HepG2 (cell line): ENCODE measurements around the gene CFH. TPM values are rescaled to one million over a fixed set of nuclear protein-coding genes. Genes with fewer than 3 reads are reported as not detected.

Experiments
- ATAC-seq: fragments of 200-7000 bp; cut with Tn5 transposase; 3 replicates; pipeline ENCODE4 v1.9.1; 2020; ENCODE audit warnings: mild to moderate bottlenecking, moderate library complexity
- Bru-seq: library from RNA; stranded (reverse); fragments of 400-500 nt; gene quantifications from one replicate; lab custom pipeline; 2021; lab: Mats Ljungman, UMichigan
- BruChase-seq, 2 experiments: library from RNA; stranded (reverse); fragments of 400-500 nt; gene quantifications; one replicate each; lab custom pipeline; 2021; lab: Mats Ljungman, UMichigan
- BruUV-seq: library from RNA; stranded (reverse); fragments of 400-500 nt; replicated peaks from 2 replicates; lab custom pipeline; 2021; lab: Mats Ljungman, UMichigan
- CTCF ChIA-PET: fragments of 300-600 bp; formaldehyde crosslinking; extraction: SDS; loops from one replicate; lab custom pipeline; 2021; ENCODE audit warnings: low total read pairs, inconsistent platforms, low intra/inter-chr PET ratio; lab: Yijun Ruan, JAX
- POLR2A ChIA-PET: fragments of 350-600 bp; sonication (Branson Sonifier 250); formaldehyde crosslinking; loops from one replicate; lab custom pipeline; 2020; ENCODE audit warnings: antibody characterized with exemption, inconsistent platforms; lab: Yijun Ruan, JAX
- DNase-seq: peaks from one replicate; pipeline ENCODE4 v3.0.0-alpha.2; 2015; ENCODE audit warnings: low spot score
- FAIRE-seq: peaks from 3 replicates; lab custom pipeline; 2011; peaks lifted over from hg19 to GRCh38; lab: Jason Lieb, UNC
- H2AFZ ChIP-seq: one replicate; pipeline ENCODE4 v1.6.1; 2011; ENCODE audit warnings: low read length, inconsistent platforms
- H3K27ac ChIP-seq: fragments of 300-600 bp; 3 replicates; pipeline ENCODE4 v1.8.0; 2011; ENCODE audit warnings: mixed run types, mild to moderate bottlenecking, mixed read lengths, low read length, inconsistent platforms; ENCODE audit not compliant: insufficient read depth; ENCODE audit errors: extremely low read length
- H3K27me3 ChIP-seq, 2 experiments: fragments of 200-600 bp in 1 of 2; 2 replicates in 1 of 2; 3 replicates in 1 of 2; pipeline versions ENCODE4 v1.6.0 to v1.8.0; 2011; ENCODE audit warnings: low read length in 2 of 2, mild to moderate bottlenecking in 2 of 2, moderate library complexity in 2 of 2, inconsistent platforms in 1 of 2; ENCODE audit not compliant: insufficient read depth in 2 of 2, control insufficient read depth in 1 of 2
- H3K36me3 ChIP-seq, 2 experiments: fragments of 200-600 bp in 1 of 2; replicated peaks in 1 of 2; 2 replicates in 1 of 2; 3 replicates in 1 of 2; pipeline versions ENCODE4 v1.5.1 to v1.8.0; 2011; ENCODE audit warnings: low read length in 2 of 2, inconsistent platforms in 1 of 2; ENCODE audit not compliant: insufficient read depth in 2 of 2, control insufficient read depth in 1 of 2
- H3K4me1 ChIP-seq: 2 replicates; pipeline ENCODE4 v1.5.1; 2012; ENCODE audit warnings: low read length, inconsistent platforms; ENCODE audit not compliant: insufficient read depth
- H3K4me2 ChIP-seq: 2 replicates; pipeline ENCODE4 v1.6.0; 2011; ENCODE audit warnings: low read depth, low read length, inconsistent platforms
- H3K4me3 ChIP-seq, 3 experiments: fragments of 200-600 bp in 1 of 3; sonication (generic), shearing (Covaris generic) in 1 of 3; replicated peaks in 1 of 3; 2 replicates each; pipeline ENCODE4 v1.5.1; 2011 to 2016; ENCODE audit warnings: low read length in 3 of 3, inconsistent platforms in 2 of 3, low read depth in 2 of 3, mild to moderate bottlenecking in 2 of 3, control low read depth in 1 of 3, mixed read lengths in 1 of 3; ENCODE audit not compliant: insufficient read depth in 1 of 3
- H3K79me2 ChIP-seq: one replicate; pipeline ENCODE4 v1.6.1; 2011; ENCODE audit warnings: low read length, inconsistent platforms; ENCODE audit not compliant: insufficient read depth
- H3K9ac ChIP-seq: 2 replicates; pipeline ENCODE4 v1.6.0; 2011; ENCODE audit warnings: mild to moderate bottlenecking, low read depth, low read length, inconsistent platforms; ENCODE audit not compliant: insufficient read depth
- H3K9me3 ChIP-seq: 2 replicates; pipeline ENCODE4 v1.5.1; 2012; ENCODE audit warnings: mild to moderate bottlenecking, low read length
- H4K20me1 ChIP-seq: 2 replicates; pipeline ENCODE4 v1.6.0; 2011; ENCODE audit warnings: inconsistent platforms, mild to moderate bottlenecking, low read length, moderate library complexity; ENCODE audit not compliant: insufficient read depth
- BATF2 ChIP-seq: sonication (generic); formaldehyde crosslinking; IDR thresholded peaks from 2 replicates; pipeline ENCODE4 v1.8.0; 2022; ENCODE audit warnings: mild to moderate bottlenecking, missing genetic modification reagents, moderate library complexity
- BRCA1 ChIP-seq: sonication (generic); formaldehyde crosslinking; IDR thresholded peaks from 2 replicates; pipeline ENCODE4 v1.4.0; 2020; ENCODE audit warnings: missing genetic modification reagents
- EHMT2 ChIP-seq: fragments of 200-600 bp; sonication (generic); IDR thresholded peaks from 2 replicates; pipeline ENCODE4 v1.7.0; 2017; ENCODE audit warnings: antibody characterized with exemption, low read depth, low read length, borderline replicate concordance
- MAX ChIP-seq: IDR thresholded peaks from 2 replicates; pipeline ENCODE4 v1.6.1; 2012; ENCODE audit warnings: inconsistent platforms
- RFX3 ChIP-seq: IDR thresholded peaks from 2 replicates; pipeline ENCODE4 v1.6.1; 2016; ENCODE audit warnings: missing biosample characterization, missing genetic modification reagents
- SMAD1 ChIP-seq: sonication (generic); formaldehyde crosslinking; IDR thresholded peaks from 2 replicates; pipeline ENCODE4 v1.4.0; 2020; ENCODE audit warnings: missing genetic modification reagents, low read depth, mild to moderate bottlenecking, borderline replicate concordance
- ZNF12 ChIP-seq: sonication (generic); formaldehyde crosslinking; IDR thresholded peaks from 2 replicates; pipeline ENCODE4 v1.5.0; 2020; ENCODE audit warnings: missing genetic modification reagents
- ZNF451 ChIP-seq: sonication (generic); formaldehyde crosslinking; IDR thresholded peaks from 2 replicates; pipeline ENCODE4 v1.5.0; 2020; ENCODE audit warnings: mild to moderate bottlenecking, missing genetic modification reagents
- ZNF563 ChIP-seq: sonication (generic); formaldehyde crosslinking; IDR thresholded peaks from 2 replicates; pipeline ENCODE4 v1.8.0; 2022; ENCODE audit warnings: mild to moderate bottlenecking, moderate library complexity, missing genetic modification reagents
- WGBS: methylation state at CpG from one replicate; pipeline ENCODE4 v1.1.6; 2017; ENCODE audit warnings: low lambda C conversion rate; 5-methylcytosine and 5-hydroxymethylcytosine counted together
- in situ Hi-C: cut with HindIII; loops from 2 replicates; pipeline ENCODE4 v1.10.0; 2017; ENCODE audit warnings: low pct_unique_long_range_greater_than_20kb; ENCODE audit not compliant: extremely low pct_ligation_motif_present
- intact Hi-C: fragments of 100-400 bp; cut with micrococcal nuclease; formaldehyde crosslinking; loops from one replicate; pipeline ENCODE4 v1.10.0; 2022; ENCODE audit not compliant: unreplicated experiment
- long read RNA-seq, 2 experiments: library from RNA in 1 of 2; library from polyadenylated mRNA in 1 of 2; stranded (forward) in 1 of 2; unstranded in 1 of 2; transcript quantifications; one replicate each; pipeline ENCODE4 v2.0.0, GENCODE V29; 2019 to 2022
- polyA minus RNA-seq, 3 experiments: library from RNA; depleted of rRNA, polyadenylated mRNA; stranded (reverse); fragments of >200 nt; gene quantifications; 2 replicates each; pipeline ENCODE4 v1.2.3, GENCODE V29; 2011; ENCODE audit warnings: low replicate concordance in 1 of 3
- polyA plus RNA-seq, 8 experiments: library from polyadenylated mRNA; depleted of rRNA in 3 of 8; stranded (reverse) in 7 of 8; unstranded in 1 of 8; fragments of >200 nt; fragmentation: Illumina TruSeq in 4 of 8; extraction: Trizol in 4 of 8; gene quantifications; 2 replicates each; pipeline versions ENCODE4 v1.2.1 to v1.2.3, GENCODE V29; 2011 to 2016; ENCODE audit warnings: low read depth in 4 of 8, missing spikeins in 1 of 8, mixed read lengths in 1 of 8; ENCODE audit not compliant: insufficient read depth in 1 of 8
- total RNA-seq, 5 experiments: library from RNA; depleted of rRNA; stranded (reverse); fragments of >200 nt; fragmentation: Illumina TruSeq; extraction: Trizol; gene quantifications; 2 replicates each; pipeline ENCODE4 v1.2.3, GENCODE V29; 2016; ENCODE audit warnings: low read depth in 1 of 5
- TF ChIP-seq, protein P1 (sequence below): sonication (generic); formaldehyde crosslinking; IDR thresholded peaks from 2 replicates; pipeline ENCODE4 v1.4.0; 2020; ENCODE audit warnings: missing genetic modification reagents

The CFH gene
- total RNA-seq (2016; rRNA removed; fragmentation: Illumina TruSeq; extraction: Trizol): not detected in 2 replicates
- total RNA-seq (2016; cell fraction: cytosol; rRNA removed; fragmentation: Illumina TruSeq; extraction: Trizol; ENCODE audit: low read depth): not detected in 2 replicates
- total RNA-seq (2016; cell fraction: insoluble cytoplasmic fraction; rRNA removed; fragmentation: Illumina TruSeq; extraction: Trizol): not detected in 2 replicates
- total RNA-seq (2016; cell fraction: membrane; rRNA removed; fragmentation: Illumina TruSeq; extraction: Trizol): not detected in 2 replicates
- not detected in 2 replicates for total RNA-seq (2016; cell fraction: nucleus; rRNA removed; fragmentation: Illumina TruSeq; extraction: Trizol)
- 0.03 TPM in 1 of 2 replicates, not detected in the other for polyA plus RNA-seq (2011; rRNA removed)
- polyA plus RNA-seq (2011; cell fraction: cytosol; rRNA removed): not detected in 2 replicates
- not detected in 2 replicates for polyA plus RNA-seq (2011; cell fraction: nucleus; rRNA removed)
- not detected in 2 replicates for polyA plus RNA-seq (2012)
- polyA plus RNA-seq (2016; cell fraction: cytosol; fragmentation: Illumina TruSeq; extraction: Trizol; ENCODE audit: low read depth): not detected in 2 replicates
- not detected in 2 replicates for polyA plus RNA-seq (2016; cell fraction: insoluble cytoplasmic fraction; fragmentation: Illumina TruSeq; extraction: Trizol; ENCODE audit: low read depth)
- not detected in 2 replicates for polyA plus RNA-seq (2016; cell fraction: membrane; fragmentation: Illumina TruSeq; extraction: Trizol; ENCODE audit: low read depth)
- not detected in 2 replicates for polyA plus RNA-seq (2016; cell fraction: nucleus; fragmentation: Illumina TruSeq; extraction: Trizol; ENCODE audit: insufficient read depth, low read depth)
- 0.18 and 46.8 TPM in 2 replicates for polyA minus RNA-seq (2011; rRNA and poly(A)+ RNA removed; ENCODE audit: low replicate concordance)
- 0.35 and 0.40 TPM in 2 replicates for polyA minus RNA-seq (2011; cell fraction: cytosol; rRNA and poly(A)+ RNA removed)
- 0.39 and 0.50 TPM in 2 replicates for polyA minus RNA-seq (2011; cell fraction: nucleus; rRNA and poly(A)+ RNA removed)
- not detected for Bru-seq, nascent RNA
- not detected for BruChase-seq, experiment 1, labeled RNA remaining after a 6-hour chase
- not detected for BruChase-seq, experiment 2, labeled RNA remaining after a 2-hour chase
- long read RNA-seq, experiment 1: 0 reads
- long read RNA-seq, experiment 2: 0 reads

- BruUV-seq: no TSS peak
- no peak within 1 kb of the TSS for H2AFZ ChIP-seq
- H3K36me3 ChIP-seq: no peaks in the 10 kb centered on the region
- H4K20me1 ChIP-seq: no peaks in the 10 kb centered on the region
- DNase-seq: no peak
- intact Hi-C loops (no loop called here), in situ Hi-C loops (loop anchor here (10.0 kb wide), 1 partner anchor 307 kb away; no protein-coding TSS in a partner anchor)
- CTCF ChIA-PET: no interaction called here
- no peak for FAIRE-seq
- no peaks in the 10 kb centered on the region for H3K79me2 ChIP-seq
- no peak within 1 kb of the TSS for H3K4me2 ChIP-seq
- H3K9ac ChIP-seq: no peak within 1 kb of the TSS
- H3K27me3 ChIP-seq: no peaks in the 10 kb centered on the region
- no peak within 1 kb of the TSS for H3K4me3 ChIP-seq
- ATAC-seq: no peak
- H3K4me1 ChIP-seq: no peaks in the 10 kb centered on the region
- 5% methylated on average over 5 of the region's 5 CpGs for WGBS
- H3K27ac ChIP-seq: no peak within 1 kb of the TSS
- no peaks in the 10 kb centered on the region for H3K9me3 ChIP-seq
- TF ChIP-seq ZNF563 (CRISPR knock-in tag) (no peak), ZNF451 (CRISPR knock-in tag) (no peak), RFX3 (CRISPR knock-in tag) (no peak), SMAD1 (CRISPR knock-in tag) (no peak), BATF2 (CRISPR knock-in tag) (no peak), EHMT2 (no peak), ZNF12 (no peak), BRCA1 (CRISPR knock-in tag) (no peak), MAX (no peak)
- TF ChIP-seq, protein P1, sequence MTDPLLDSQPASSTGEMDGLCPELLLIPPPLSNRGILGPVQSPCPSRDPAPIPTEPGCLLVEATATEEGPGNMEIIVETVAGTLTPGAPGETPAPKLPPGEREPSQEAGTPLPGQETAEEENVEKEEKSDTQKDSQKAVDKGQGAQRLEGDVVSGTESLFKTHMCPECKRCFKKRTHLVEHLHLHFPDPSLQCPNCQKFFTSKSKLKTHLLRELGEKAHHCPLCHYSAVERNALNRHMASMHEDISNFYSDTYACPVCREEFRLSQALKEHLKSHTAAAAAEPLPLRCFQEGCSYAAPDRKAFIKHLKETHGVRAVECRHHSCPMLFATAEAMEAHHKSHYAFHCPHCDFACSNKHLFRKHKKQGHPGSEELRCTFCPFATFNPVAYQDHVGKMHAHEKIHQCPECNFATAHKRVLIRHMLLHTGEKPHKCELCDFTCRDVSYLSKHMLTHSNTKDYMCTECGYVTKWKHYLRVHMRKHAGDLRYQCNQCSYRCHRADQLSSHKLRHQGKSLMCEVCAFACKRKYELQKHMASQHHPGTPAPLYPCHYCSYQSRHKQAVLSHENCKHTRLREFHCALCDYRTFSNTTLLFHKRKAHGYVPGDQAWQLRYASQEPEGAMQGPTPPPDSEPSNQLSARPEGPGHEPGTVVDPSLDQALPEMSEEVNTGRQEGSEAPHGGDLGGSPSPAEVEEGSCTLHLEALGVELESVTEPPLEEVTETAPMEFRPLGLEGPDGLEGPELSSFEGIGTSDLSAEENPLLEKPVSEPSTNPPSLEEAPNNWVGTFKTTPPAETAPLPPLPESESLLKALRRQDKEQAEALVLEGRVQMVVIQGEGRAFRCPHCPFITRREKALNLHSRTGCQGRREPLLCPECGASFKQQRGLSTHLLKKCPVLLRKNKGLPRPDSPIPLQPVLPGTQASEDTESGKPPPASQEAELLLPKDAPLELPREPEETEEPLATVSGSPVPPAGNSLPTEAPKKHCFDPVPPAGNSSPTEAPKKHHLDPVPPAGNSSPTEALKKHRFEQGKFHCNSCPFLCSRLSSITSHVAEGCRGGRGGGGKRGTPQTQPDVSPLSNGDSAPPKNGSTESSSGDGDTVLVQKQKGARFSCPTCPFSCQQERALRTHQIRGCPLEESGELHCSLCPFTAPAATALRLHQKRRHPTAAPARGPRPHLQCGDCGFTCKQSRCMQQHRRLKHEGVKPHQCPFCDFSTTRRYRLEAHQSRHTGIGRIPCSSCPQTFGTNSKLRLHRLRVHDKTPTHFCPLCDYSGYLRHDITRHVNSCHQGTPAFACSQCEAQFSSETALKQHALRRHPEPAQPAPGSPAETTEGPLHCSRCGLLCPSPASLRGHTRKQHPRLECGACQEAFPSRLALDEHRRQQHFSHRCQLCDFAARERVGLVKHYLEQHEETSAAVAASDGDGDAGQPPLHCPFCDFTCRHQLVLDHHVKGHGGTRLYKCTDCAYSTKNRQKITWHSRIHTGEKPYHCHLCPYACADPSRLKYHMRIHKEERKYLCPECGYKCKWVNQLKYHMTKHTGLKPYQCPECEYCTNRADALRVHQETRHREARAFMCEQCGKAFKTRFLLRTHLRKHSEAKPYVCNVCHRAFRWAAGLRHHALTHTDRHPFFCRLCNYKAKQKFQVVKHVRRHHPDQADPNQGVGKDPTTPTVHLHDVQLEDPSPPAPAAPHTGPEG (CRISPR knock-in tag): no peak
- TF ChIP-seq, all 625 proteins: peak for 0
- POLR2A ChIA-PET: no interaction called here
Observed at GRCh38 chr1:196651637-196652215, at the start of gene CFH. TSS of gene CFH (plus strand) at chr1:196652043. CDS start at chr1:196652118, 75 bp downstream.
